Mononuclear cell (primary cell): ENCODE data around the gene KCNK17. TPM values are rescaled to one million over a fixed set of nuclear protein-coding genes. Genes with fewer than 3 reads are reported as not detected.

Experiments
- H3K27me3 ChIP-seq: 2 replicates; pipeline ENCODE4 v1.6.0; 2011; ENCODE audit warnings: low read length, control low read depth; ENCODE audit not compliant: insufficient read depth
- H3K4me1 ChIP-seq: 2 replicates; pipeline ENCODE4 v1.5.1; 2011; ENCODE audit warnings: mild to moderate bottlenecking, low read length, control low read depth; ENCODE audit not compliant: insufficient read depth
- H3K4me3 ChIP-seq: 2 replicates; pipeline ENCODE4 v1.5.1; 2011; ENCODE audit warnings: mild to moderate bottlenecking, low read length, moderate library complexity
- H3K9me3 ChIP-seq: 2 replicates; pipeline ENCODE4 v1.5.1; 2011; ENCODE audit warnings: low read depth, mild to moderate bottlenecking, control low read depth, low read length
- total RNA-seq: library from RNA; depleted of rRNA; stranded (reverse); fragments of >200 nt; gene quantifications from one replicate; pipeline ENCODE4 v1.2.3, GENCODE V29; 2012

KCNK17 gene
- total RNA-seq, 1 donor, result 0.52 TPM

- no peaks in the 10 kb centered on the region for H3K27me3 ChIP-seq
- no peaks in the 10 kb centered on the region for H3K4me1 ChIP-seq
- no peak overlapping the region for H3K4me3 ChIP-seq
- no peaks in the 10 kb centered on the region for H3K9me3 ChIP-seq
These were observed 6.3 kb upstream of the KCNK17 start for GRCh38 chr6:39320363-39320984.

DNA sequence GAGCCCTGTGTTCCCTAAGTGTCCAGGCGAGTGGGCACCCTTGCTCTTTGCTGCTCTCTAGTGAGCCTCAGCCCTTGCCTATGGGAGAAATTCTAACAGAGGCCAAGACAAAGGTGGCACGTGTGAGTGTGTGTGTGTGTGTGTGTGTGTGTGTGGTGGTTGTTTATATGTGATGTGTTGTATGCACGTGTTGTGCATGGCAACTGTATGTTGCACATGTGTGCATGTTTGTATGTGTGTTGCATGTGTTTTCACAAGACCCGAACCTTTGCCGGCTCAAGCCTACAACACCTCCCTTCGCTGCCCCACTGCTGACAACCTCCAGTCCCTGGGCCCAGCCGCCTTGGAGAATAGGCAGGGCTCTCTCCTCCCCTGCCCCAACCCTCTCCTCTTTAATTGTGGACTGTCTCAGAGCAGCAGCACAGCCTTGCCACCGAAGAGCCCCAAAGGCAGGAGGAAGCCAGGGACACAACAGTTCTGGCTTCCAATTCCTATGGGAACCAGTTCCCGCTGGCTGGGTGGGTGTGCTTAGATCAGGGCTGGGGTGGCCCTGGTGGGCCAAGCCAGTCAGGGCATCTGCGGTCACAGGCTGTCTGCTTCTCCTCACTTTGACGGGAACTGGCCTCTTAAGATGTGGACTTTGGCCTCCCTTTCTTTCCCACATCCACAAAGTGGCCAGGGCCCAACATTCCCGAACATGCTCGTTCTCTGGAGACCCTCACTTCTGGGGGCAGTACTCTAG, 5.6 kb upstream of the KCNK17 start:
- Histone ChIP-seq H3K4me3 (no peak overlapping the region), H3K9me3 (no peaks in the 10 kb centered on the region), H3K27me3 (peaks cover 5% of the 10 kb centered on the region), H3K4me1 (no peaks in the 10 kb centered on the region)

- Histone ChIP-seq H3K4me3 (no peak overlapping the region), H3K9me3 (no peaks in the 10 kb centered on the region), H3K4me1 (peaks cover 7% of the 10 kb centered on the region), H3K27me3 (peaks cover 22% of the 10 kb centered on the region)
These were observed 3.0 kb upstream of the KCNK17 start for GRCh38 chr6:39317256-39317655.

DNA sequence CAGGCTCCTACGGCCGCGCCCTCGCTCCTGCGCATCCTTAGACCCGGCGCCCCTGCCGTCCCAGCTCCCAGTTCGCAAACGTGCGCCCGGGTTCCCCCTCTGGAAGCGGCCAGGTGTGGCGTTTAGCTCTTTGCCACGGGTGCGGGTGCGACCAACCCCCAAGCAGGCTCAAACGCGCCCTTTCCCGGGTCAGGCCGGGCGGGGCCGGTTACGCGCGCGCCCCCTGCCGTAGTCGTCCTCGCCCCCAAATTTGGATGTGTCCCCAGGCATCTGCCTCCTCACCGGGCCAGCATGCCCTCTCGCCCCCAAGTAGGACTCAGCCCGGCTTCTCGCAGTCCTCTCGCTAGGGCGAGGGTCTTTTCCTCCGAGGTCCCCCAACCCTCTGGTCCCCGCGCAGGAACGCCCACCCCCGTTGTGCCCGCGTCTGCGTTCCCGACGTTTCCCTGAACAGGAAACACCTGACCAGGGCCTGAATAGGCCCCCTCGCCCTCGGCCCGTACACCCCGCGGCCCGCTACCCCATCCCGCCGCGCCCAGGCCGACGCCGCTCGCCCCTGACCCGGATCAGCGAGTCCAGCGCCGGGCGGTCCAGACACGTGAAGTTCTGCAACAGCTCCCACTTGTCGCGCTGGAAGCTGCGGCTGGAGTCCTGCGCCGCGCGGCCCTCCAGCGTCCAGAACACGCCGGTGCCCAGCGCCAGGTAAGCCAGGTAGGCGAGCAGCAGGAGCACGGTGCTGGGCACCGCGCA, 520 bp downstream of the KCNK17 start:
- Histone ChIP-seq H3K9me3 (no peaks in the 10 kb centered on the region), H3K27me3 (peaks cover 34% of the 10 kb centered on the region), H3K4me1 (peaks cover 7% of the 10 kb centered on the region), H3K4me3 (no peak overlapping the region)

GRCh38 chr6:39312912-39313525, 1.2 kb downstream of the KCNK17 start:
- Histone ChIP-seq H3K4me3 (no peak overlapping the region), H3K4me1 (peaks cover 7% of the 10 kb centered on the region), H3K9me3 (no peaks in the 10 kb centered on the region), H3K27me3 (peaks cover 34% of the 10 kb centered on the region)

GRCh38 chr6:39310542-39310941, 3.7 kb downstream of the KCNK17 start:
- peaks cover 34% of the 10 kb centered on the region for H3K27me3 ChIP-seq
- no peaks in the 10 kb centered on the region for H3K9me3 ChIP-seq
- H3K4me3 ChIP-seq, result no peak overlapping the region
- H3K4me1 ChIP-seq, result peaks cover 7% of the 10 kb centered on the region

DNA sequence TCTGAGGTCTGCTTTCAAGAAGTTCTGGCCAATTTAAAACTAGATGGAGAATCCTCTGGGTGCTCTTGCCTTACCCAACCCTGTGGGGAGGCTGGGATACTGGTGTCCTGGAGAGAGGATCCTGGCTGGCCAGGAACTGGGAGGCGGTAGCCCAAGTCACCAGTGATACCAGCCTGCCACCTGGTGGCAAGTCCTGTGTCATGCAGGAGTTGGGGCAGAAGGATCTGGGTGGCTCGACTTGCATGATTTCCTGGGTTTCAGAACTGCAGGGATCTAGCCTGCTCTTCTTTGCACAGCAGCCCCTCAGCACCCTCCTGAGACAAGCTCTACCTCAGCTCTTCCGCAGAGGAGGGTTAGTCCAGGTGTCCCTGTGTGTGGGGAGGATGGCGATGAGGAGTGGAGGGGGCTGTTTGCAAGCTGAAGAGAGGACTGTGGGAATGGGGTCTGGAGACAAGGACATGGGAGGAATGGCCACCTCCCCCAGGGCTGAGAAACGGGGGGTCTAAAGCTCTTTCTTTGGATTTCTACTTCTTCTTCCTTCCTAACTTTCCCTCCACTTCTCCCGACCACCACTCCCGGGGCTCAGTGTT, 4.2 kb downstream of the KCNK17 start:
- H3K27me3 ChIP-seq, result peaks cover 31% of the 10 kb centered on the region
- H3K9me3 ChIP-seq, result no peaks in the 10 kb centered on the region
- no peak overlapping the region for H3K4me3 ChIP-seq
- peaks cover 7% of the 10 kb centered on the region for H3K4me1 ChIP-seq

DNA sequence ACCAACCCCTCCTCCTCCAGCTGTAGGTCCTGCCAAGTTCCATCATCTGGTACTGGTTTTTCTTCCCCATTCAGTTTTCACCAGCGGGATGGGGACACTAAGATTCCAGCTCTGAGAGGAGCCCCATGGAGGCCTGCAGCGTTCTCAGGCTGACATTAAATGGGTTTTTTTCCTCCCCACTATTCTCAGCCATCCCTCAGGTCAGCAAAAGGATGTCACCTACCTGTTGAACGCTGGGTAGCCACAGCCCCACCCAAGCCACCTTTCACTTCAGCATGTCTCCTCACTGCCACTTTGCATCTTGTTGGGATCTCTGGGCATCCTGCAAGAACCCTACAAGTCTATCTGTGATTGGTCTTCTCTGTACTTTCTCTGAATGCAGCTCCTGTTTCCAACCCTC, 6.8 kb downstream of the KCNK17 start:
- Histone ChIP-seq H3K27me3 (peaks cover 14% of the 10 kb centered on the region), H3K9me3 (no peaks in the 10 kb centered on the region), H3K4me1 (peaks cover 6% of the 10 kb centered on the region)

DNA sequence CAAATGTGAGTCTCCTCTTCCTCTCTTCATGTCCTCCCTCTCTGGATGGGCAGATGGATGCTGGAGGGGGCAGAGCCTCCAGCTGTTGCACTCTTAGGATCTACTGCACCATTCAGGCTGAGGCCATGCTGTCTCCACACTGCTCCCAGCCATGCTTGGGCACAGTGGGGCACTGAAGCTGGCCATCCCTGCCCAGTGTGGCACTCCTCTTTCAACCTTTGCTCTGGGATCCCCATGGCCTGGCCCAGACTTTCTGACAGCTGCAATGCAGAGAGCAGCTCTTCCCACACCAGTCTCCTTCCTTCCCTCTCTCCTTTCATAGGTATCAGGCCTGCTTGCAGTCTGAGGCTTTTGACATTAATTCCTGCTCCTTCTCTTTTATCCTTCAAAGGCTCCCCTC, 9.3 kb downstream of the KCNK17 start:
- Histone ChIP-seq H3K4me3 (no peak overlapping the region), H3K9me3 (no peaks in the 10 kb centered on the region), H3K4me1 (peaks cover 6% of the 10 kb centered on the region), H3K27me3 (no peaks in the 10 kb centered on the region)

More for the DNA sequence above, 6.8 kb downstream of the KCNK17 start:
- H3K4me3 ChIP-seq, result no peak overlapping the region

GRCh38 chr6:39303425-39304153, 10.6 kb downstream of the KCNK17 start:
- Histone ChIP-seq H3K9me3 (no peaks in the 10 kb centered on the region), H3K4me3 (no peak overlapping the region), H3K27me3 (no peaks in the 10 kb centered on the region), H3K4me1 (peaks cover 6% of the 10 kb centered on the region)

DNA sequence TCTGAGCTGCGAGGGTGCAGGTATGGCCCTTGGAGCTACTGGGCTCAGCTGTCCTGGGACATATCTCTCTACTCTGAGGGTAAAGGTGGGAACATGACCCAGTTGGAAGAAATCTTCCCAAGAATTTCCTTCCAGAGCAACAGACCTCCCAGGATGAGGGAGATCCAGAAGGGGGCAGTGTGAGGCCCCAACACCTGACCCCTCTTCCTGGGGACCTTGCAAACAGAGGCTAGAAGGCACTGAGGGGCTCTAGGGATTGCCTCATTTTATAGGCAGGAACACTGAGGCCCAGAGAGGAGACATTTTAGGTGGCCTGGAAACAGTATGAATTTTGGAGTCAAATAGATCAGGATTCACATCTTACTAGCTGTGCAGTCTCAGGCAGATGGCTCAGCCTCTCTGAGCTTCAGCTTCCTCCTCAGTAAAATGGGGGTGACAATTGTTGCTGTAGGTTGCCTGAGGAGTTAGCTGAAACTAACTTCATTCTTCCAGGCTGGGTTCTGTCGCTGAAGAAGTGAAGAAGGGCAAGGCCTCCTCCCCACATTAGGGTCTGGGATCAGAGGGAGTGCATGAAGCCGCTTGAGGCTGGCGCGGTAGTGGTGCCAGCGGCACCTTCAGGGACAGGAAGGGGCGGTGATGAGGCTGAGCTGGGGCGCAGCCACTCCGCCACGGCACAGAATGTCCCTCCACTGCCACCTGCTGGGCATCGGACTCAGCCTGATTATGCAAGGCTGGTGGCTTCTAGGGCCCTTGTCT, 11.4 kb downstream of the KCNK17 start:
- H3K9me3 ChIP-seq, result no peaks in the 10 kb centered on the region
- no peaks in the 10 kb centered on the region for H3K27me3 ChIP-seq
- peaks cover 6% of the 10 kb centered on the region for H3K4me1 ChIP-seq
- no peak overlapping the region for H3K4me3 ChIP-seq

- no peaks in the 10 kb centered on the region for H3K27me3 ChIP-seq
- no peak overlapping the region for H3K4me3 ChIP-seq
- H3K9me3 ChIP-seq, result no peaks in the 10 kb centered on the region
- H3K4me1 ChIP-seq, result peaks cover 6% of the 10 kb centered on the region
These were observed 12.2 kb downstream of the KCNK17 start for GRCh38 chr6:39302011-39302410.

DNA sequence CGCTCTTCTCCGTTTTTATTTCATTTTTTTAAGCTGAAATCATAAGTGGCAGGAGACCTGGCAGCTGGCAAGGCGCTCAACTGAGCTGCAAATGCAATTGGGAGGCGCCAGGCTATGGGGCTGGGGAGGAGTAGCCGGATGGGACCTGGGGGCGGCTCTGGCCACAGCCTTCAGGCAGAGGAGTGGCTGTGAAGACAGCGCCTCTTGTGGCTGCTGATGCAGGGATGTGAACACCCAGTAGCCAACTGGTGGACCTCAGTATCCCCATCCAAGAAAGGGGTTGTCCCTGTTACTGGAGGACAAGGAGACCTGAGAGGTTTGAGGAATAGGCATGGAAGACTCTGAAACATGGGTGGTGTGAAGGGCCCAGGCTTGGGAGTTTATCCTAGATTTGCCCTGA, 12.6 kb downstream of the KCNK17 start:
- Histone ChIP-seq H3K27me3 (no peaks in the 10 kb centered on the region), H3K9me3 (no peaks in the 10 kb centered on the region), H3K4me1 (peaks cover 6% of the 10 kb centered on the region), H3K4me3 (no peak overlapping the region)

- no peaks in the 10 kb centered on the region for H3K9me3 ChIP-seq
- no peaks in the 10 kb centered on the region for H3K27me3 ChIP-seq
- H3K4me1 ChIP-seq, result peaks cover 6% of the 10 kb centered on the region
- no peak overlapping the region for H3K4me3 ChIP-seq
These were observed 13.5 kb downstream of the KCNK17 start for GRCh38 chr6:39300739-39301138.
